H1 (cell line): ENCODE results near the gene RIPK4. TPM values are rescaled to one million over a fixed set of nuclear protein-coding genes. Genes with fewer than 3 reads are reported as not detected.

ENCODE experiments used
- CREB1 ChIP-seq: IDR thresholded peaks from 2 replicates; pipeline ENCODE4 v1.6.1; 2012; ENCODE audit warnings: inconsistent platforms
- NRF1 ChIP-seq: IDR thresholded peaks from 2 replicates; pipeline ENCODE4 v1.6.1; 2011; ENCODE audit warnings: mild to moderate bottlenecking, low read depth, low read length, improper control_type of control experiment
- RXRA ChIP-seq: IDR thresholded peaks from 2 replicates; pipeline ENCODE4 v1.6.1; 2011; ENCODE audit warnings: low read depth, mild to moderate bottlenecking, low read length, moderate library complexity; ENCODE audit not compliant: insufficient read depth
- SP1 ChIP-seq: IDR thresholded peaks from 2 replicates; pipeline ENCODE4 v1.6.1; 2011; ENCODE audit warnings: low read depth, low read length
- SP2 ChIP-seq: IDR thresholded peaks from 2 replicates; pipeline ENCODE4 v1.6.1; 2012; ENCODE audit warnings: mild to moderate bottlenecking, low read length, inconsistent platforms
- polyA plus RNA-seq, 7 experiments: library from polyadenylated mRNA; depleted of rRNA in 3 of 7; stranded (reverse) in 5 of 7; unstranded in 2 of 7; fragments of >200 nt in 5 of 7; fragments of 200-250 nt in 2 of 7; gene quantifications; 1 replicate in 5 of 7; 2 replicates in 1 of 7; 4 replicates in 1 of 7; pipeline versions ENCODE4 v1.2.1 to v1.2.3, GENCODE V29; 2011 to 2013; ENCODE audit warnings: missing spikeins in 2 of 7, mixed read lengths in 2 of 7
- total RNA-seq: library from RNA; stranded (reverse); fragmentation: NEBNext Ultra II Directional; extraction: Animal tissue kit (Norgen Biotek cat#: 25700); gene quantifications from 2 replicates; pipeline ENCODE4 v1.2.1, GENCODE V29; 2021
- TF ChIP-seq, protein P1 (sequence below): IDR thresholded peaks from 2 replicates; pipeline ENCODE4 v1.6.1; 2011; ENCODE audit warnings: low read length, improper control_type of control experiment

The RIPK4 gene
- total and polyA plus RNA-seq, 2 of the 8 experiments (the other 6 are each of a cell fraction or from before 2014, with no cell fraction given) = 2.7 to 5.6 TPM

GRCh38 chr21:41783476-41784180 lies 16.8 kb upstream of the RIPK4 start (continued):
- TF ChIP-seq CREB1 = no peak
- TF ChIP-seq RXRA = no peak
- no peak for TF ChIP-seq SP1
- no peak for TF ChIP-seq NRF1
- TF ChIP-seq SP2 = no peak
- TF ChIP-seq, protein P1, sequence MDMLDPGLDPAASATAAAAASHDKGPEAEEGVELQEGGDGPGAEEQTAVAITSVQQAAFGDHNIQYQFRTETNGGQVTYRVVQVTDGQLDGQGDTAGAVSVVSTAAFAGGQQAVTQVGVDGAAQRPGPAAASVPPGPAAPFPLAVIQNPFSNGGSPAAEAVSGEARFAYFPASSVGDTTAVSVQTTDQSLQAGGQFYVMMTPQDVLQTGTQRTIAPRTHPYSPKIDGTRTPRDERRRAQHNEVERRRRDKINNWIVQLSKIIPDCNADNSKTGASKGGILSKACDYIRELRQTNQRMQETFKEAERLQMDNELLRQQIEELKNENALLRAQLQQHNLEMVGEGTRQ = no peak
